ENCODE measurements around the gene TDRD12.

Gene TDRD12, protein sequence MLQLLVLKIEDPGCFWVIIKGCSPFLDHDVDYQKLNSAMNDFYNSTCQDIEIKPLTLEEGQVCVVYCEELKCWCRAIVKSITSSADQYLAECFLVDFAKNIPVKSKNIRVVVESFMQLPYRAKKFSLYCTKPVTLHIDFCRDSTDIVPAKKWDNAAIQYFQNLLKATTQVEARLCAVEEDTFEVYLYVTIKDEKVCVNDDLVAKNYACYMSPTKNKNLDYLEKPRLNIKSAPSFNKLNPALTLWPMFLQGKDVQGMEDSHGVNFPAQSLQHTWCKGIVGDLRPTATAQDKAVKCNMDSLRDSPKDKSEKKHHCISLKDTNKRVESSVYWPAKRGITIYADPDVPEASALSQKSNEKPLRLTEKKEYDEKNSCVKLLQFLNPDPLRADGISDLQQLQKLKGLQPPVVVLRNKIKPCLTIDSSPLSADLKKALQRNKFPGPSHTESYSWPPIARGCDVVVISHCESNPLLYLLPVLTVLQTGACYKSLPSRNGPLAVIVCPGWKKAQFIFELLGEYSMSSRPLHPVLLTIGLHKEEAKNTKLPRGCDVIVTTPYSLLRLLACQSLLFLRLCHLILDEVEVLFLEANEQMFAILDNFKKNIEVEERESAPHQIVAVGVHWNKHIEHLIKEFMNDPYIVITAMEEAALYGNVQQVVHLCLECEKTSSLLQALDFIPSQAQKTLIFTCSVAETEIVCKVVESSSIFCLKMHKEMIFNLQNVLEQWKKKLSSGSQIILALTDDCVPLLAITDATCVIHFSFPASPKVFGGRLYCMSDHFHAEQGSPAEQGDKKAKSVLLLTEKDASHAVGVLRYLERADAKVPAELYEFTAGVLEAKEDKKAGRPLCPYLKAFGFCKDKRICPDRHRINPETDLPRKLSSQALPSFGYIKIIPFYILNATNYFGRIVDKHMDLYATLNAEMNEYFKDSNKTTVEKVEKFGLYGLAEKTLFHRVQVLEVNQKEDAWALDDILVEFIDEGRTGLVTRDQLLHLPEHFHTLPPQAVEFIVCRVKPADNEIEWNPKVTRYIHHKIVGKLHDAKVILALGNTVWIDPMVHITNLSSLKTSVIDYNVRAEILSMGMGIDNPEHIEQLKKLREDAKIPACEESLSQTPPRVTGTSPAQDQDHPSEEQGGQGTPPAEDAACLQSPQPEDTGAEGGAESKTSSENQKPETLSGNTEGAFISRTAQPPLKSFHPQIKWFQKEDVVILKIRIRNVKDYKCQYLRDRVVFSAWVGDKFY (N-terminal part only)
- 2.1 reads per million, percentile 4 among the genes with 10 or more reads in this experiment for total RNA-seq

DNA sequence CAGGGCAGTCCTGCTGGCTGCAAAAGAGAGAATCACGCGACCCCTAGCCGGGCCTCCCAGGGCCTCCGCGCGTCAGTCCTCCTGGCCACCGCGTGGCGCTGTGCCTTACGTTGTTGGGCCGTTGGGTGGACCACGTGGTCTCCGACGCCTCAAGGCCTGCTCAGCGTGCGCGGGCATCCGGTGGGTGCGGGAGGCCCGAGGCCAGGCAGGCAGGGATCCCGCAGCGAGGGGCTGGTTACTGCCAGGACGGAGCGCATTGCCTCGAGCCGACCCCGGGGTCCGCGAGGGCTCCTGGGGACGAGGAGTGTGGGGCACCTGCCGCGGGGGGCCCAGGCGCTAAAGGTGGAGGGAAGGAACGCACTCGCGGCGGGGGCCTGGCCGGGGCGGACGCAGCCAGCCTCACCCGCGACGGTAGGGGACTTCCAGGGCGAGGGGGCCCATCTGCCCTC, at the start of gene TDRD12:
TDRD12 (plus strand) TSS at position 157 of the 449 bp plus-strand sequence. CDS start 306 bp downstream, outside the sequence.
- DNase-seq: no peak

DNA sequence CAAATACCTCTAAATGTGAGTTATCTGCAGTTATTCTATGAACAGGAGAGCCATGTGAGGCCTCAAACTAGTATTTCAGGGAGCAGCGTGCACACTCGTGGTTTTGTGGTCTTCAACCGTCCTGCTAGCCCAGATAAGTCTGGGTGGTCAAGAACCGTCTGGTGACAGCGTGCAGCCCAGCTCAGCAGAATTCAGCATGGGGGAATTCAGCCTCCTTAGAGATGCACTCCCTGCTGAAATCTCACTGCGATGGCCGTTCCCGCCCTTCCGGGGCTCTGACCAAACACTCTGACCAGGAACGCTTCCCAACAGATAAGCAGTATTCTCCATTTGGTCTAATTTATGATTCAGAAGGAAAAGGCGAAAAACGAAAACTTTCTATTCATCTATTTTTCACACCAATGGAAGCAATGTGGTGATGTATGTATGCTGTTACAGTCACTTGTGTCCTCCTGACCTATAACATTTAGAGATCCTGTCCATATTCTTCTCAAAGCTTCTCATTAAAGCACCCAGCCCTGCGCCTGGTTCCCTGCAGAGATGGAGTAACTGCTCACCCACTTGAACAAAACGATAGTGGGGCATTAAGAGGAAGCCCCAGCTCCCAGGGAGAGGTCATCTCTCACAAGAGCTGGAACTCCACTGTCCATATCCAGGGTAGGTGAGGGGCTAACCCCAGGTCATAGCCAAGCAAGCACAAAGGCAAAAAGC, 47.5 kb upstream of the TDRD12 start:
- DNase-seq: no peak

DNA sequence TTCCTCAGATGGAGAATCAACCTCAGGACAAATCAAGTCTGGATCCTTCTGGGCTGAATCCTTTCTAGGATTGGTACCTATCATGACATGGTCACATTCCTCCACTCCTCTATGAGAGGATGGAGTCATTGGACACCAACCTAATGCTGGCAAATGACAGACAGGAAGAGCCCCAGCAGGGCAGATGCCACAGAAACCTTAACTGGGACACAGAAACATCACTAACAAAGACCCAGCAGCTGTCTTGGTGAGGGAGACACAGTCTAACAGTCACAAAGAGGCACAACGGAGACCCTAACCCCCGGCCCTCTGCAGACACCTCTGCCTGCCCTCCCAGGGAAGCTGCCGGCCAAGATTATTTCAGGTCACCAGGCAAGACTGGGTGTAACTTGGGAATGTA, 46.7 kb upstream of the TDRD12 start:
- DNase-seq: no peak

DNA sequence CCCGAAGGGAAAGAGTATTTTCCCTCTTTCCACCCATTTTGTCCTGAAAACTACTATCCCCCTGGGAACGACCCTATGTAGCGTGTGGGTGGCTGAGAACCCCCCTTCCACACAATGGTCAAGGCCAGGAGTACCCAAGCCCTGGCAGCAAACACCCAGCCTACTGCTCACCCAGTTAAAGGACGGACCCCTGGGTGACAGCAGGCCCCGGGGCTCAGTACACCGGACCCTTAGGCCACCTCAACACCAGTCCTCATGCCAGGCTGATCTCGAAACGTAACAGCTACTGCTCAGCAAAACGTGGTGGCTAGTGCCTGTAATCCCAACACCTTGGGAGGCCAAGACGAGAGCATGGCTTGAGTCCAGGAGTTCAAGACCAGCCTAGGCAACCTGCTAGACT, 46.0 kb upstream of the TDRD12 start:
- DNase-seq: no peak

DNA sequence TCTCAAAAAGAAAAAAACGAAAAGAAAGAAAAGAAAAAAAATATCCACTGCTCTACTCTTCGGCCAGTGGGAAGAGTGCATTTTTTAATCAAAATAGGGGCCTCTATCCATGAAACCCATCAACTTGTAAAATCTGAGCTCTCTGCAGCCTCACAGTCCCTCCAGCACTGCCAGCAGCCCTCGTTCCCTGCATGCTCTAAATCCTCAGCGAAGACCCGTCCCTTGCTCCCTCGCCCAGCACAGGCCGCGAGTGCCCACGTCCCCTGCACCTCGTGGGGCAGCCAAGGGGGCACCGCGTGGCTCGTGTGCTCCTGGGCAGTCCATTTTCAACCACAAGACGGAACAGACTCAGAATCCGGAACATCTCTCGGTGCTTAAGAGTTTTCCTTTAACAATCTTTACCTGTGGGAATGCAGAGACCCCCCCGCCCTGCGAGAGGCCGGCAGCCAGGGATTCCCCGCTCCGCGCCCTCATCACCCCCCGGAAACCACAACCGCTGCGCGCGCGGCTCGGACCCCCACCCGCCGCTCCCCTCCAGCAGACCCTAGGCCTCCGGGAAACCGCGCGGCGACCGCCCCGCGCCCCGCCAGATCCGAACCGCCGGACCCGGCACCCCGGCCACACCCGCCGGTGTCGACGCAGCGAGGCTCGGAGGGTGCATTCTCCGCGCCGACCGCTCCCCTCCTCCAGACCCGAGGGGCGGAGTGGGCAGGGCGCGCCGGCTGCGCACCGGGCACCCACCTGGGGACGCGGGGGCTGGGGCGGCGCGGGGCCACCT, 45.2 kb upstream of the TDRD12 start:
- no peak for DNase-seq

DNA sequence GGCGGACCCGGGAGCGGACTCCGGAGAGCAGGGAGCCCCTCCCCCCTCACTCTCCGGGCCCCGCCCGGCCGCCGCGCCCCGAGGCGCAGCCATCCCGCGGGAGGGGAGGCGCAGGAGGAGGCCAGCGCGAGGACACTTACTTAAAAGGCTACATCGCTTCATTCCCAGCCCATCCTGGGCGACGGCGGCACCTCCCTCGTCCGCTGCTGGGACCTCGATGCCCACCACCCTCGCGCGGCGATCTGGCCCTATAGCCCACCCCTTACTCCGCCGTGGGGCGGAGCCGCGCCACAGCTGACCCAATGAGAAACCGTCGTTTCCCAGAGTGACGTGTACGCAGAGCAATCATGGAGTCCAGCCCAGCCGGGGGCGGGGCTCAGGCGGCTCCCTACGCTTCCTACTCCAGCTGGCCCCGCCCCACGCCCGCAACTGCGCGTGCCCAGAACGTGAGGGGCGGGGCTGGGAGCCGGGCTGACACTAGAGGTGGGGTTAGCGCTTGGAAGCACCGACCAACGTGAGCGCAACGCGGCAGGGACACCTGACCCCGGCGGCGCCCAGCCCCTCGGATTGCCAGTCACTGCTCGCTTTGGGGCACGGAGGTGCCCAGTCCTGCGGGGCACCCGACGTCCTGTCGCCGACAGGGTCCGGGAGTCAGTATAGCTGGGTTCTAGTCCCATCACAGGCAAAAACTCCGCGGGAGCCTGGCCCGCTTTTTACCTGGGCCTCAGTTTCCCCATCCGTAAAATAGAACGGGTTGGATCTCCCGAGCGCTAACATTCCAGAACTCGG, 44.4 kb upstream of the TDRD12 start, which contains the start of gene ANKRD27:
ANKRD27 (minus strand) TSS at position 250 of the 789 bp plus-strand sequence. CDS start 16,165 bp downstream, outside the sequence.
- peak; percentile 97 for DNase-seq

DNA sequence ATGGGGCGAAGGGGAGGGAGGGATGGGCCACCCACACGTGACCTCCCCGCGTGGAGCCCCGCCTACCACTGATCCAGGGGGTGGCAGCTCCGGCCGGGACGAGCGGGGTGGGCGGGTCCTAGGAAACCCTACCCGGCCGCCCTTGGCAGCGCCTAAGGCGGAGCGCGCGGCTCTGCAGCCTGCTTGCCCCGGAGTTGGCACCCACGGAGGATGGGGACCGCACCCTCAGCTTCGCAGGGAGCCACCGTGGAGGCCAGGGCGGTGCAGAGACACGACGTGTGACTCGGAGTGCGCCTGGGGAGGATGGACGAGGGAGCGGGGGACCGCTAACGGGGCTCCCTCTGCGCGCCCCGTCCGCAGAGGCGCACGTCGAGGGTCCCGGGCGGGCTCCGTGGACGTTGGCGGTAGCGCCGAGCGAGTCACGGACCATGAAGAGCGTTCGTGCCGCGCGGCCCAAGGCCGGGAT, 43.8 kb upstream of the TDRD12 start, which contains the start of gene RGS9BP:
RGS9BP (plus strand) TSS at position 129 of the 466 bp plus-strand sequence. CDS start 416 bp downstream, outside the sequence.
- peak; percentile 53 for DNase-seq

DNA sequence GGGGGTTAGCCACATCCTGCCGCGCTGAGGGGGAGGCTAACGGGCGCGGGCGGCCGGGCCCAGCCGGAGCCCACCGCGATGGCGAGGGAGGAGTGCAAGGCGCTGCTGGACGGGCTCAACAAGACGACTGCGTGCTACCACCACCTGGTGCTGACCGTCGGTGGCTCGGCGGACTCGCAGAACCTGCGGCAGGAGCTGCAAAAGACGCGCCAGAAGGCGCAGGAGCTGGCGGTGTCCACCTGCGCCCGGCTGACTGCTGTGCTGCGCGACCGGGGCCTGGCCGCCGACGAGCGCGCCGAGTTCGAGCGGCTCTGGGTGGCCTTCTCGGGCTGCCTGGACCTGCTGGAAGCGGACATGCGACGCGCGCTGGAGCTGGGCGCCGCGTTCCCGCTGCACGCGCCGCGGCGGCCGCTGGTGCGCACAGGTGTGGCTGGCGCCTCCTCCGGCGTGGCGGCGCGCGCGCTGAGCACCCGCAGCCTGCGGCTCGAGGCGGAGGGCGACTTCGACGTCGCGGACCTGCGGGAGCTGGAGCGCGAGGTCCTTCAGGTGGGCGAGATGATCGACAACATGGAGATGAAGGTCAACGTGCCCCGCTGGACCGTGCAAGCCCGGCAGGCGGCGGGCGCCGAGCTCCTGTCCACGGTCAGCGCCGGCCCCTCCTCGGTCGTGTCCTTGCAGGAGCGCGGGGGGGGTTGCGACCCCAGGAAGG, 43.2 kb upstream of the TDRD12 start:
- no peak for DNase-seq

DNA sequence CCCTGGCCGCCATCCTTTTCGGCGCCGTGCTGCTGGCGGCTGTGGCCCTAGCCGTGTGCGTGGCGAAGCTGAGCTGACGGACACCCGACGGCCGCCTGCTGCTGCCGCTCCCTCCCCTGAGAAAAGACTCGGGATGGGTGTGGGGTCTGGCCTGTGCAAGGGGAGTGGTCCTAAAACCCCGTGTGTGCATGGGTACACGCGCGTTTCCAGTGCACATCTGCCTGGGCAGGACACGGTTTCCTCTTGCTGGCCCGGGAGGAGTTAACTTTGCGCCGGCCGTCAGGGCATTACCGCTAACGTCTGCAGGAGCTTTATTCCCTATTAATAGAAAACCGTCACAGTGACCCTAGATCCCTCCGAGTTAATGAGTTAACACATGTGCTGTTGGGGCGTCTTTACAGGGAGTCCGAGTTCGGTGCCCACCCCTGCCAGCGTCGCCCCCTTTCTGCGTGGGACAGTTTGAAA, 42.6 kb upstream of the TDRD12 start:
- DNase-seq: no peak

DNA sequence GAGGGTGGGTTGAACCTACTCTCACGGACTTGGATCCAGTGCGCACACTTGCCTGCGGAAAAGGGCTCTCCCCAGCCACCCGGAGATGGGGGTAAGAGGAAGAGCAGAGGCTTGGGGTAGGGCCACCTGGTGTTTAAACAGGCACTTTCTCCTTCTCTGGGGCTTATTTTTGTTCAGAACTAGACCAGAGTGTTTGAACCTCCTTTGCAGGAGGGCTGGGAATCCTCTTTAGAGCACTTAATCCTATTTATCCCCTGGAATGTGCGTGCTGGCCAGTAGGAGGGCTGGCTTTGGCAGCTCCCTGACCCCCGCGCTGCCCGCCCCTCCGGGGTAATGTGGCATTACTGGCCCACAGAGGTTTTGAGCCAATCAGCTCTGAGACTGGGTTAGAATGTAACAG, 41.9 kb upstream of the TDRD12 start:
- DNase-seq: no peak

DNA sequence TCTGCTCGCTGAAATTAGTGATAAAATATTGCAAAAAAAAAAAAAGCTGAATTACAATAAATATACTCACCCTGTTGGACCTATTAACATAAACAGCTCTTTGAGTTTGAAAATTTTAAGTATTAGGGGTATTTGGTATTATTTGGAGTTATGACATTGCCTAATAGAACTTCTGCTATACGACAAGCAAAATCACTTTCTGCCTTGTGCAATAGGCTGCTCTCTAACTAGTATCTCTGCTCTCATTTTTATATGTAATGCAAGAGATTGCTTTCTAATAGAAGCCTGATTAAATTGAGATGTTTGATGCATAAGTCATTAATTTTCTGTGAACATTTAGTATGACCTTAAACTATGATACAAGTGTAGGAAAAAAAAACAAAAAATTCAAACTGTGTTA, 38.6 kb upstream of the TDRD12 start:
- no peak for DNase-seq

DNA sequence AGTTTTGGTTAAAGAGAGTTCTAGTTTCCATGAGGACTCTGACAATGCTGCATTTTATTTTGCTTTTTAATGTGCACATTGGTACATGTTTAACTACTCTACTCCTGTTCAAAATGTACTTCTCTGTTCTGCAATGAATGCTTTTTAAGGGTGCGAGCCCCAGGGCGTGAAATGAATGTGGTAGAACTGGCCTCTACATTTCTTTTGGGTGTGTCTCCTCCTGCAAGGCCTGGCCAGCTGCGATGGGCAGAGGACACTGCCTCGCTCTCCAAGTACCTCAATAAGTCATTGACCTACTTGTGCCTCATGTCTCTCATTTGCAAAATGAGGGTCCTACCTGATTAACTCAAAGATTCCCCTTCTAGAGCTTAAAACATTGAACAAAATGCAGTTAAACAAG, 37.2 kb upstream of the TDRD12 start:
- no peak for DNase-seq

DNA sequence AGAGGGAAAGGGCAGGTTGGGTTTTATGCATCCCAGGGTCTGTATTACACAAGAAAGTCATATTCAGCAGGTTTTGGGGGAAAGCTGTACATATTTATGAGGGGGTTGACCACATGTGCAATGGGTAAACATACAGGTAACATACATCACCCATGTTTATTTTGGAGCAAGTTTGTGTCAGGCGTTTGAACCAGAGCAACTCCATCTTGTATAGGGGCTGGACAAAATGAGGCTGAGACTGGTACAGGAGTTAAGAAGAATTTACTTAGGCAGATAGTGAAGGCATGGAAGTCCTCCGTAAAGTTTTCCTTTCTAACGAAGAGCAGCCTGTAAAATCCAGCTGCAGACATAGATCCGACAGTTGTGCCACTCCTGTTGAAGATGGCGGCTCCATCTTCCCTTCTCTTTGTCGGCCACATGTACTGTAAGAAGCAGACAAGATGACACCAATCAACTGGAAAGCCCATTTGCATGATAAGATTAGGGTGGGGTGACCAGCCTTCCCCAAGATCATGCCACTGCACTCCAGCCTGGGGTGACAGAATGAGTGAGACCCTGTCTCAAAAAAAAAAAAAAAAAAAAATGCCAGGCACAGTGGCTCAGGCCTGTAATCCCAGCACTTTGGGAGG, 32.6 kb upstream of the TDRD12 start:
- no peak for DNase-seq

DNA sequence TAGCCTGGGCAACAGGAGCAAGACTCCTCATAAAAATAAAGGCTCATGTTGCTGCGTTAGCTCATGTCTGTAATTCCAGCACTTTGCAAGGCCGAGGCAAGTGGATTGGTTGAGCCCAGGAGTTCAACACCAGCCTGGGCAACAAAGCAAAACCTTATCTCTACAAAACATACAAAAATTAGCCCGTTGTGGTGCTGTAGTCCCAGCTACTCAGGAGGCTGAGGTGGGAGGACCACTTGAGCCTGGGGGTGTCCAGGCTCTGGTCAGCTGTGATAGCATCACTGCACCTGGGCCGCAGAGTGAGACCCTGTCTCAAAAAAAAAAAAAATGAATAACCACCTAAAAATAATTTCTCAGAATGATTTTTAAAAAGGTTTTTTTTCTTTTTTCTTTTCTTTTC, 31.9 kb upstream of the TDRD12 start:
- DNase-seq: no peak

DNA sequence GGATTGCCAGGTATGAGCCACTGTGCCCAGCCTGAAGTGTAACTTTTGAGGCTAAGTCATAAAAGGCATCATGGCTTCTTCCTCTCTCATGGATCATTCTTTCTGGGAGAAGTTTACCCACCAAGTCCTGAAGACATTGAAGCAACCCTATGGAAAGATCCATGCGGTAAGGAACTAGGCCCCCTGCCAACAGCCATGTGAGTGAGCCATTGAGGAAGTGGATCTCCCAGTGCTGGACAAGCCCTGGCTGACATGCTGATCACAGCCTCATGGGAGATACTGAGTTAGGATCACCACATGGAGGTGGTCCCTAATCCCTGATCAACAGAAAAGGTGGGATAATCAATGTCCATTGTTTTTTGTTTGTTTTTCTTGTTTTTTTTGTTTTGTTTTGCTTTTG, 31.3 kb upstream of the TDRD12 start:
- DNase-seq: no peak

DNA sequence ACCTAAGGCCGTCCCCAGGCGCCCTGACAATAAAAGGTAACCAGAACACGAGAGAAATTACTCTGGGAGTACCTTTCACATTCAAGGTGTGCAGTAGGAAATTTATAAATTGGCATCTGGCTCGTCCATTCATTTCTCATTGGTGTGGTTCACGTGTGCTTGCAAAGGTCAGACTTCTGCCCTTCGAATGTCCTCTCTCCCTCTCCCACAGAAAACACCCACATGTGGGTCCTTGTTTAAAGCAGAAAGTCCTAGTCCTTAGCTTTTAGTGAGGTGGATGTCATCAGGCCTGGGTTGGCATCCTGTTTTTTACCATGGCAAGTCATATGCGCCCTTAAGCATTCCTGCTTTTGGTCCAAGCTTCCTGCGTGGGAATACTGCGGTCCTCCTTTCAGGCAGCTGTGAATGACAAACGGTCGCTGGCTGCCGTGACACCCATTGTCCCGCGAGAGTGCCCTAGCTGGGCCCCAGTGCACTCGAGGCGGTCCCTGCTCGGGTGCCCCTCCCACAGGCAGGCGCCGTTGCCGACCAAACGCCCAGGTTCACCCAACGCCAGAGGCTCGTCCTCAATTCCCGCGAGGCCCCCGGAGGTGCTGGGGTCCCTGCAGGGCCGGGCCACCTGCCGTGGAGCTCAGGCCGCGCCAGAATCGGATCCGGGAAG, 28.1 kb upstream of the TDRD12 start, which contains the start of gene NUDT19:
NUDT19 (plus strand) TSS at position 531 of the 661 bp plus-strand sequence. CDS start 140 bp downstream, outside the sequence.
- DNase-seq: peak; percentile 55

DNA sequence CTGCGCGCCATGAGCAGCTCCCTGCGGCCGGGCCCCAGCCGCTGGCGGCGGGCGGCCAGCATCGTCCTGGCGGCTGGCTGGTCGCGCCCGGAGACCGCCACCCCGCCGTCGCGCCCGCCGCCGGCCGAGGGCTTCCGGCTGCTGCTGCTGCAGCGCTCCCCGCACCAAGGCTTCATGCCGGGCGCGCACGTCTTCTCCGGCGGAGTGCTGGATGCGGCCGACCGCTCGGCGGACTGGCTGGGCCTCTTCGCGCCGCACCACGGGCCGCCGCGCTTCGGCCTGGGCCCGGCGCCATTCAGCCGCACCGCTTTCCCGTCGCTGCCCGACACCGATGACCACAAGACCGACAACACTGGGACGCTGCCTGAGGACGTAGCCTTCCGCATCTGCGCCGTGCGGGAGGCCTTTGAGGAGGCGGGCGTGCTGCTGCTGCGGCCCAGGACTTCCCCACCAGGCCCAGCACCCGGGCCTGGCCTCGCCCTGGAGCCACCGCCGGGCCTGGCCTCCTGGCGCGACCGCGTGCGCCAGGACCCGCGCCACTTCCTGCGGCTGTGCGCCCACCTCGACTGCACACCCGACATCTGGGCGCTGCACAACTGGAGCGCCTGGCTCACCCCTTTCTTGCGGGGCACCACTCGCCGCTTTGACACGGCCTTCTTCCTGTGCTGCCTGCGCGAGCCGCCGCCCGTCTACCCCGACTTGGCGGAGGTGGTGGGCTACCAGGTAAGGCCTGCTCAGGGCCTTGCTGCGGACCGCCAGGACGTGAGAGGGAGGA, 27.4 kb upstream of the TDRD12 start:
- peak; percentile 11 for DNase-seq

Data from effector CD4-positive, alpha-beta T cell (primary cell).